ENCODE data around the gene CERS5.
"Not testable (repeated sequence)": the region's sequence is repeated elsewhere in the genome, so short reads cannot be mapped to it uniquely, and the experiment has no call there.

Gene CERS5

DNA sequence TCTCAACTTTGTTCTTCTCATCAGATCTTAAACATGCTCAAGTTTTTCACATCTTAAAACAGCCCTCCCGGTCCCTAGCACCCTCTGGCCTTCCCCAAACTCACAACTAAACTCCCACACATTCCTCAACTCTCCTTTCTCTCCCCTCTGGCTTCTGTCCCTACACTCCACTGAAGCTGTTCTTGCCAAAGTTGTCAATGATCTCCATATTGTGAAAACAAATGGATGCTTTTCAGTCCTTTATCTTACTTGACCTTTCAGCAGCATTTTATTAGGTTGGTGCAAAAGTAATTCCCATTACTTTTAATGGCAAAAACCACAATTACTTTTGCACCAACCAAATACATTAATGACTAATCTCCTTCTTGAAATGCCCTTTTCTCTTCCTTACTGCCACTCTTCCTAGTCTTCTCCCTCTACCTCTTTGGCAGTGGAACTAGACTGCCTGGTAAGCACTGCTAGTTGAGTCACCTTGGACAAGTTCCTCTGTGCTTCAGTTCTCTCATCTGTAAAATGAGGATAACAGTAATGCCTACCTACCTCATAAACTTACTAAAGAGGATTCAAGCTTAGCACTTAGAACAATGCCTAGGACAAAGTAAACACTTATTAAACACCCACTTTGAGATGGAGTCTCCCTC lies 16.0 kb downstream of the CERS5 start:
- no peak overlapping the region for H3K23ac ChIP-seq (ENCODE audit: low read length)
- H3K4me3 ChIP-seq (ENCODE audit: low read depth, low read length) = no peak overlapping the region
- no peak overlapping the region for H3K4me2 ChIP-seq (ENCODE audit: low read length)
- H2AFZ ChIP-seq (ENCODE audit: insufficient read depth, low read length, poor library complexity) = no peak overlapping the region
- no peaks in the 10 kb centered on the region for H3K79me1 ChIP-seq (ENCODE audit: low read length)
- no peak overlapping the region for H4K8ac ChIP-seq (ENCODE audit: low read depth, low read length)
- H3K4me1 ChIP-seq (ENCODE audit: control insufficient read depth in 1 of 2, insufficient read depth in 2 of 2, low read length in 2 of 2) = no peaks in the 10 kb centered on the region
- H4K91ac ChIP-seq (ENCODE audit: low read depth, low read length) = no peak overlapping the region
- no peaks in the 10 kb centered on the region for H3K9me3 ChIP-seq (ENCODE audit: insufficient read depth, low read depth, low read length)
- H3K27ac ChIP-seq (ENCODE audit: low read depth, low read length) = no peak overlapping the region
- H3K18ac ChIP-seq (ENCODE audit: low read length) = no peak overlapping the region
- H2BK120ac ChIP-seq (ENCODE audit: insufficient read depth, low read length, poor library complexity) = no peak overlapping the region
- 100% methylated on average over 1 of the region's 1 CpG for WGBS (ENCODE audit: extremely low coverage, insufficient coverage, insufficient read length)
- H3K79me2 ChIP-seq (ENCODE audit: control insufficient read depth, insufficient read depth, low read length, poor library complexity) = no peaks in the 10 kb centered on the region
- DNase-seq = no peak
- no peak overlapping the region for H4K12ac ChIP-seq (ENCODE audit: low read depth, low read length)
- H3K4ac ChIP-seq (ENCODE audit: low read depth, low read length) = no peak overlapping the region
- no peak overlapping the region for H3K9ac ChIP-seq (ENCODE audit: low read length)
- H2BK5ac ChIP-seq (ENCODE audit: low read depth, low read length, poor library complexity) = no peak overlapping the region
- H3K36me3 ChIP-seq (ENCODE audit: control insufficient read depth in 1 of 2, insufficient read depth in 2 of 2, low read length in 2 of 2) = no peaks in the 10 kb centered on the region
- H3K14ac ChIP-seq (ENCODE audit: low read length) = no peak overlapping the region
- H2BK12ac ChIP-seq (ENCODE audit: low read length) = no peak overlapping the region
- H2AK5ac ChIP-seq (ENCODE audit: low read length) = no peak overlapping the region
- no peaks in the 10 kb centered on the region for H3K27me3 ChIP-seq (ENCODE audit: insufficient read depth, low read length)

- H3K9me3 ChIP-seq (ENCODE audit: insufficient read depth, low read depth, low read length) = no peaks in the 10 kb centered on the region
- H4K91ac ChIP-seq (ENCODE audit: low read depth, low read length) = no peak overlapping the region
- no peak overlapping the region for H2BK12ac ChIP-seq (ENCODE audit: low read length)
- no peak overlapping the region for H2BK120ac ChIP-seq (ENCODE audit: insufficient read depth, low read length, poor library complexity)
- H4K8ac ChIP-seq (ENCODE audit: low read depth, low read length) = no peak overlapping the region
- H3K79me1 ChIP-seq (ENCODE audit: low read length) = no peaks in the 10 kb centered on the region
- H3K27me3 ChIP-seq (ENCODE audit: insufficient read depth, low read length) = no peaks in the 10 kb centered on the region
- H2BK5ac ChIP-seq (ENCODE audit: low read depth, low read length, poor library complexity) = no peak overlapping the region
- no peak overlapping the region for H3K9ac ChIP-seq (ENCODE audit: low read length)
- no peak overlapping the region for H2AK5ac ChIP-seq (ENCODE audit: low read length)
- H3K27ac ChIP-seq (ENCODE audit: low read depth, low read length) = no peak overlapping the region
- no peak overlapping the region for H3K4me3 ChIP-seq (ENCODE audit: low read depth, low read length)
- no peaks in the 10 kb centered on the region for H3K4me1 ChIP-seq (ENCODE audit: control insufficient read depth in 1 of 2, insufficient read depth in 2 of 2, low read length in 2 of 2)
- no peaks in the 10 kb centered on the region for H3K36me3 ChIP-seq (ENCODE audit: control insufficient read depth in 1 of 2, insufficient read depth in 2 of 2, low read length in 2 of 2)
- H3K4me2 ChIP-seq (ENCODE audit: low read length) = no peak overlapping the region
- no peak for DNase-seq
- no peak overlapping the region for H2AFZ ChIP-seq (ENCODE audit: insufficient read depth, low read length, poor library complexity)
- no peaks in the 10 kb centered on the region for H3K79me2 ChIP-seq (ENCODE audit: control insufficient read depth, insufficient read depth, low read length, poor library complexity)
- no peak overlapping the region for H3K23ac ChIP-seq (ENCODE audit: low read length)
- H3K14ac ChIP-seq (ENCODE audit: low read length) = no peak overlapping the region
- H4K12ac ChIP-seq (ENCODE audit: low read depth, low read length) = no peak overlapping the region
- no peak overlapping the region for H3K4ac ChIP-seq (ENCODE audit: low read depth, low read length)
- H3K18ac ChIP-seq (ENCODE audit: low read length) = no peak overlapping the region
- no CpG with 5 or more reads among the region's 3 CpGs for WGBS (ENCODE audit: extremely low coverage, insufficient coverage, insufficient read length)
Measured at GRCh38 chr12:50149311-50149710, 17.9 kb downstream of the CERS5 start.

DNA sequence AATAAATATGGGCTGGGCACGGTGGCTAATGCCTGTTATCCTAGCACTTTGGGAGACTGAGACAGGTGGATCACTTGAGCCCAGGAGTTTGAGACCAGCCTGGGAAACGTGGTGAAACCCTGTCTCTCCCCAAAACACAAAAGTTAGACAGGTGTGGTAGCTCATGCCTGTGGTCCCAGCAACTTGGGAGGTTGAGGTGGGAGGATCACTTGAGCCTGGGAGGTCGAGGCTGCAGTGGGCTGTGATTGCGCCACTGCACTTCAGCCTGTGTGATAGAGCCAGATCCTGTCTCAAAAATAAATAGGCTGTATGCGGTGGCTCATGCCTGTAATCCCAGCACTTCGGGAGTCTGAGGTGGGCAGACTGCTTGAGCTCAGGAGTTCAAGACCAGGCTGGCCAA lies 19.2 kb downstream of the CERS5 start:
- H3K14ac ChIP-seq (ENCODE audit: low read length); H3K4me3 ChIP-seq (ENCODE audit: low read depth, low read length); H3K4me2 ChIP-seq (ENCODE audit: low read length); H4K91ac ChIP-seq (ENCODE audit: low read depth, low read length); H3K27ac ChIP-seq (ENCODE audit: low read depth, low read length); DNase-seq; H3K18ac ChIP-seq (ENCODE audit: low read length); H3K9me3 ChIP-seq (ENCODE audit: insufficient read depth, low read depth, low read length); H3K36me3 ChIP-seq (ENCODE audit: control insufficient read depth in 1 of 2, insufficient read depth in 2 of 2, low read length in 2 of 2); H3K79me2 ChIP-seq (ENCODE audit: control insufficient read depth, insufficient read depth, low read length, poor library complexity); H2BK5ac ChIP-seq (ENCODE audit: low read depth, low read length, poor library complexity); H3K23ac ChIP-seq (ENCODE audit: low read length); H3K79me1 ChIP-seq (ENCODE audit: low read length); H3K9ac ChIP-seq (ENCODE audit: low read length); H2AK5ac ChIP-seq (ENCODE audit: low read length); H2AFZ ChIP-seq (ENCODE audit: insufficient read depth, low read length, poor library complexity); H3K4me1 ChIP-seq (ENCODE audit: control insufficient read depth in 1 of 2, insufficient read depth in 2 of 2, low read length in 2 of 2); H2BK12ac ChIP-seq (ENCODE audit: low read length); H4K8ac ChIP-seq (ENCODE audit: low read depth, low read length); H4K12ac ChIP-seq (ENCODE audit: low read depth, low read length); H2BK120ac ChIP-seq (ENCODE audit: insufficient read depth, low read length, poor library complexity); H3K27me3 ChIP-seq (ENCODE audit: insufficient read depth, low read length); H3K4ac ChIP-seq (ENCODE audit: low read depth, low read length): not testable (repeated sequence)
- WGBS (ENCODE audit: extremely low coverage, insufficient coverage, insufficient read length) = no CpG with 5 or more reads among the region's 6 CpGs

- no peaks in the 10 kb centered on the region for H3K27me3 ChIP-seq (ENCODE audit: insufficient read depth, low read length)
- H4K12ac ChIP-seq (ENCODE audit: low read depth, low read length) = no peak overlapping the region
- no peak overlapping the region for H3K23ac ChIP-seq (ENCODE audit: low read length)
- H3K4ac ChIP-seq (ENCODE audit: low read depth, low read length) = no peak overlapping the region
- H2AFZ ChIP-seq (ENCODE audit: insufficient read depth, low read length, poor library complexity) = no peak overlapping the region
- no peak overlapping the region for H3K27ac ChIP-seq (ENCODE audit: low read depth, low read length)
- H2AK5ac ChIP-seq (ENCODE audit: low read length) = no peak overlapping the region
- no peaks in the 10 kb centered on the region for H3K79me1 ChIP-seq (ENCODE audit: low read length)
- no peak overlapping the region for H4K91ac ChIP-seq (ENCODE audit: low read depth, low read length)
- DNase-seq = no peak
- H3K18ac ChIP-seq (ENCODE audit: low read length) = no peak overlapping the region
- H2BK5ac ChIP-seq (ENCODE audit: low read depth, low read length, poor library complexity) = no peak overlapping the region
- no peak overlapping the region for H3K9ac ChIP-seq (ENCODE audit: low read length)
- H2BK12ac ChIP-seq (ENCODE audit: low read length) = no peak overlapping the region
- no peak overlapping the region for H3K4me3 ChIP-seq (ENCODE audit: low read depth, low read length)
- WGBS (ENCODE audit: extremely low coverage, insufficient coverage, insufficient read length) = no CpG with 5 or more reads among the region's 4 CpGs
- no peaks in the 10 kb centered on the region for H3K79me2 ChIP-seq (ENCODE audit: control insufficient read depth, insufficient read depth, low read length, poor library complexity)
- H2BK120ac ChIP-seq (ENCODE audit: insufficient read depth, low read length, poor library complexity) = no peak overlapping the region
- peaks cover 0 to 3% of the 10 kb centered on the region in 2 experiments for H3K4me1 ChIP-seq (ENCODE audit: control insufficient read depth in 1 of 2, insufficient read depth in 2 of 2, low read length in 2 of 2)
- H3K14ac ChIP-seq (ENCODE audit: low read length) = no peak overlapping the region
- H3K36me3 ChIP-seq (ENCODE audit: control insufficient read depth in 1 of 2, insufficient read depth in 2 of 2, low read length in 2 of 2) = peaks cover 0 to under 1% of the 10 kb centered on the region in 2 experiments
- H3K9me3 ChIP-seq (ENCODE audit: insufficient read depth, low read depth, low read length) = no peaks in the 10 kb centered on the region
- H4K8ac ChIP-seq (ENCODE audit: low read depth, low read length) = no peak overlapping the region
- no peak overlapping the region for H3K4me2 ChIP-seq (ENCODE audit: low read length)
Measured at GRCh38 chr12:50147281-50147680, 19.9 kb downstream of the CERS5 start.
